HL-60 (cell line): Measurements from ENCODE around the gene CFAP58.

Experiments used
- CTCF ChIP-seq: IDR thresholded peaks from one replicate; pipeline ENCODE4 v1.5.1; 2011; ENCODE audit warnings: low read length, control low read depth, inconsistent platforms; ENCODE audit not compliant: insufficient read depth
- GABPA ChIP-seq: IDR thresholded peaks from 2 replicates; pipeline ENCODE4 v1.6.1; 2012; ENCODE audit warnings: low read depth
- POLR2AphosphoS5 ChIP-seq: IDR thresholded peaks from 2 replicates; pipeline ENCODE4 v1.6.1; 2012; ENCODE audit warnings: low read depth
- SPI1 ChIP-seq: IDR thresholded peaks from 2 replicates; pipeline ENCODE4 v1.6.1; 2012; ENCODE audit warnings: low read depth, mild to moderate bottlenecking, borderline replicate concordance
- TF ChIP-seq, protein P1 (sequence below): IDR thresholded peaks from 2 replicates; pipeline ENCODE4 v1.6.1; 2012; ENCODE audit warnings: low read depth; ENCODE audit not compliant: insufficient replicate concordance

GRCh38 chr10:104403636-104404035, 50.0 kb downstream of the CFAP58 start:
- TF ChIP-seq CTCF (no peak), GABPA (no peak), POLR2AphosphoS5 (no peak), SPI1 (no peak)
- TF ChIP-seq, protein P1, sequence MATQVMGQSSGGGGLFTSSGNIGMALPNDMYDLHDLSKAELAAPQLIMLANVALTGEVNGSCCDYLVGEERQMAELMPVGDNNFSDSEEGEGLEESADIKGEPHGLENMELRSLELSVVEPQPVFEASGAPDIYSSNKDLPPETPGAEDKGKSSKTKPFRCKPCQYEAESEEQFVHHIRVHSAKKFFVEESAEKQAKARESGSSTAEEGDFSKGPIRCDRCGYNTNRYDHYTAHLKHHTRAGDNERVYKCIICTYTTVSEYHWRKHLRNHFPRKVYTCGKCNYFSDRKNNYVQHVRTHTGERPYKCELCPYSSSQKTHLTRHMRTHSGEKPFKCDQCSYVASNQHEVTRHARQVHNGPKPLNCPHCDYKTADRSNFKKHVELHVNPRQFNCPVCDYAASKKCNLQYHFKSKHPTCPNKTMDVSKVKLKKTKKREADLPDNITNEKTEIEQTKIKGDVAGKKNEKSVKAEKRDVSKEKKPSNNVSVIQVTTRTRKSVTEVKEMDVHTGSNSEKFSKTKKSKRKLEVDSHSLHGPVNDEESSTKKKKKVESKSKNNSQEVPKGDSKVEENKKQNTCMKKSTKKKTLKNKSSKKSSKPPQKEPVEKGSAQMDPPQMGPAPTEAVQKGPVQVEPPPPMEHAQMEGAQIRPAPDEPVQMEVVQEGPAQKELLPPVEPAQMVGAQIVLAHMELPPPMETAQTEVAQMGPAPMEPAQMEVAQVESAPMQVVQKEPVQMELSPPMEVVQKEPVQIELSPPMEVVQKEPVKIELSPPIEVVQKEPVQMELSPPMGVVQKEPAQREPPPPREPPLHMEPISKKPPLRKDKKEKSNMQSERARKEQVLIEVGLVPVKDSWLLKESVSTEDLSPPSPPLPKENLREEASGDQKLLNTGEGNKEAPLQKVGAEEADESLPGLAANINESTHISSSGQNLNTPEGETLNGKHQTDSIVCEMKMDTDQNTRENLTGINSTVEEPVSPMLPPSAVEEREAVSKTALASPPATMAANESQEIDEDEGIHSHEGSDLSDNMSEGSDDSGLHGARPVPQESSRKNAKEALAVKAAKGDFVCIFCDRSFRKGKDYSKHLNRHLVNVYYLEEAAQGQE: no peak
